OCI-LY1 (cell line): ENCODE data around the gene OPA1.

Experiments used
- H2AFZ ChIP-seq: fragments of 200-600 bp; sonication (generic), shearing (Covaris generic); 2 replicates; pipeline ENCODE4 v1.6.0; 2014; ENCODE audit warnings: antibody characterized with exemption, mild to moderate bottlenecking, low read length
- H3F3A ChIP-seq: fragments of 200-600 bp; sonication (generic), shearing (Covaris generic); 2 replicates; pipeline ENCODE4 v1.6.0; 2014; ENCODE audit warnings: mild to moderate bottlenecking, antibody characterized with exemption, low read length, moderate library complexity; ENCODE audit not compliant: insufficient read depth
- H3K27ac ChIP-seq: fragments of 200-600 bp; sonication (generic); 2 replicates; pipeline ENCODE4 v1.5.1; 2014; ENCODE audit warnings: low read length, mixed run types, mild to moderate bottlenecking, low read depth; ENCODE audit not compliant: poor library complexity, severe bottlenecking
- H3K27me3 ChIP-seq: fragments of 200-600 bp; sonication (generic); 2 replicates; pipeline ENCODE4 v1.6.0; 2014; ENCODE audit warnings: antibody characterized with exemption, mild to moderate bottlenecking, low read length, moderate library complexity; ENCODE audit not compliant: insufficient read depth
- H3K36me3 ChIP-seq: fragments of 200-600 bp; sonication (generic); 2 replicates; pipeline ENCODE4 v1.6.1; 2014; ENCODE audit warnings: mild to moderate bottlenecking, antibody characterized with exemption, low read length, moderate library complexity, mixed read lengths; ENCODE audit not compliant: insufficient read depth
- H3K4me1 ChIP-seq: fragments of 200-600 bp; sonication (generic); 2 replicates; pipeline ENCODE4 v1.5.1; 2014; ENCODE audit warnings: mild to moderate bottlenecking, low read length, moderate library complexity; ENCODE audit not compliant: insufficient read depth, severe bottlenecking
- H3K4me2 ChIP-seq: fragments of 200-600 bp; sonication (generic), shearing (Covaris generic); 2 replicates; pipeline ENCODE4 v1.6.1; 2014; ENCODE audit warnings: low read length
- H3K4me3 ChIP-seq: fragments of 200-600 bp; sonication (generic); 2 replicates; pipeline ENCODE4 v1.5.1; 2014; ENCODE audit warnings: low read length, low read depth, mild to moderate bottlenecking, mixed read lengths; ENCODE audit not compliant: poor library complexity, severe bottlenecking
- H3K79me2 ChIP-seq: fragments of 200-600 bp; shearing (Covaris generic); 2 replicates; pipeline ENCODE4 v1.6.1; 2016; ENCODE audit warnings: mixed run types, low read length, mixed read lengths; ENCODE audit not compliant: insufficient read depth
- H3K9ac ChIP-seq: fragments of 200-600 bp; sonication (generic), shearing (Covaris generic); 2 replicates; pipeline ENCODE4 v1.6.1; 2014; ENCODE audit warnings: mild to moderate bottlenecking, low read length, mixed read lengths
- H3K9me2 ChIP-seq: fragments of 200-600 bp; sonication (generic), shearing (Covaris generic); 2 replicates; pipeline ENCODE4 v1.6.1; 2014; ENCODE audit warnings: low read depth, mild to moderate bottlenecking, low read length, mixed read lengths
- H3K9me3 ChIP-seq: fragments of 200-600 bp; shearing (Covaris generic); 2 replicates; pipeline ENCODE4 v1.6.1; 2014; ENCODE audit warnings: low read length, mixed read lengths
- H4K20me1 ChIP-seq: fragments of 200-600 bp; sonication (generic), shearing (Covaris generic); 2 replicates; pipeline ENCODE4 v1.6.0; 2016; ENCODE audit warnings: mild to moderate bottlenecking, low read length; ENCODE audit not compliant: insufficient read depth
- EZH2 ChIP-seq: fragments of 200-600 bp; sonication (generic), shearing (Covaris generic); IDR thresholded peaks from 2 replicates; pipeline ENCODE4 v1.8.0; 2017; ENCODE audit warnings: borderline replicate concordance, mixed run types, mild to moderate bottlenecking, antibody characterized with exemption, low read length, moderate library complexity, mixed read lengths
- TF ChIP-seq, protein P1 (sequence below): fragments of 200-600 bp; sonication (generic), shearing (Covaris generic); IDR thresholded peaks from 2 replicates; pipeline ENCODE4 v1.5.1; 2017; ENCODE audit warnings: mild to moderate bottlenecking, antibody characterized with exemption, low read length, moderate library complexity, mixed read lengths

The OPA1 gene

DNA sequence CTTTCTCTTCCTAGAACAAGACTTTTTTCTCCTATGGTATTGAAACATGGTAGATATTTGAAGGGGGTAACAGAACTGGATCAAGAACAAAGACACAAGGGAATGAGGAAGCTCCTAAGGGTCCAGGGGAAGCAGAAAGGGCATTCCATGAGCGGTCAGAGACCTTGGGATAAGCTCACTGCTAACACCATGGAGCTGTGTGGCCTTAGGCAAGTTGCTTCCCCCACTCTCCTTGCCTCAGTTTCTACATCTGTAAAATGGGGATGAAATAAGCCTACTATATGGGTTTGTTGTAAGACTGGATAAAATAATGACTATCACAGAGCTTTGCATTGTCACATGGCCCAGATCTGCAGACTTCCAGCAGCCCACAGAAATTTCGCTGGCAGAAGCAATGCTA lies 139.8 kb downstream of the OPA1 start:
- H3K4me2 ChIP-seq = no peak overlapping the region
- no peaks in the 10 kb centered on the region for H3K9me3 ChIP-seq
- H3K79me2 ChIP-seq = no peaks in the 10 kb centered on the region
- 0 out of 2 replicates have a peak, but pooled peaks cover 7% of the 10 kb centered on the region for H3K27me3 ChIP-seq
- no peaks in the 10 kb centered on the region for H3K4me1 ChIP-seq
- H3F3A ChIP-seq = no peaks in the 10 kb centered on the region
- H3K9me2 ChIP-seq = no peaks in the 10 kb centered on the region
- no peaks in the 10 kb centered on the region for H3K36me3 ChIP-seq
- no peak for TF ChIP-seq EZH2
- TF ChIP-seq, protein P1, sequence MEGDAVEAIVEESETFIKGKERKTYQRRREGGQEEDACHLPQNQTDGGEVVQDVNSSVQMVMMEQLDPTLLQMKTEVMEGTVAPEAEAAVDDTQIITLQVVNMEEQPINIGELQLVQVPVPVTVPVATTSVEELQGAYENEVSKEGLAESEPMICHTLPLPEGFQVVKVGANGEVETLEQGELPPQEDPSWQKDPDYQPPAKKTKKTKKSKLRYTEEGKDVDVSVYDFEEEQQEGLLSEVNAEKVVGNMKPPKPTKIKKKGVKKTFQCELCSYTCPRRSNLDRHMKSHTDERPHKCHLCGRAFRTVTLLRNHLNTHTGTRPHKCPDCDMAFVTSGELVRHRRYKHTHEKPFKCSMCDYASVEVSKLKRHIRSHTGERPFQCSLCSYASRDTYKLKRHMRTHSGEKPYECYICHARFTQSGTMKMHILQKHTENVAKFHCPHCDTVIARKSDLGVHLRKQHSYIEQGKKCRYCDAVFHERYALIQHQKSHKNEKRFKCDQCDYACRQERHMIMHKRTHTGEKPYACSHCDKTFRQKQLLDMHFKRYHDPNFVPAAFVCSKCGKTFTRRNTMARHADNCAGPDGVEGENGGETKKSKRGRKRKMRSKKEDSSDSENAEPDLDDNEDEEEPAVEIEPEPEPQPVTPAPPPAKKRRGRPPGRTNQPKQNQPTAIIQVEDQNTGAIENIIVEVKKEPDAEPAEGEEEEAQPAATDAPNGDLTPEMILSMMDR = no peak
- H3K4me3 ChIP-seq = no peak overlapping the region
- no peaks in the 10 kb centered on the region for H4K20me1 ChIP-seq
- H2AFZ ChIP-seq = no peak overlapping the region
- no peak overlapping the region for H3K9ac ChIP-seq
- no peak overlapping the region for H3K27ac ChIP-seq

DNA sequence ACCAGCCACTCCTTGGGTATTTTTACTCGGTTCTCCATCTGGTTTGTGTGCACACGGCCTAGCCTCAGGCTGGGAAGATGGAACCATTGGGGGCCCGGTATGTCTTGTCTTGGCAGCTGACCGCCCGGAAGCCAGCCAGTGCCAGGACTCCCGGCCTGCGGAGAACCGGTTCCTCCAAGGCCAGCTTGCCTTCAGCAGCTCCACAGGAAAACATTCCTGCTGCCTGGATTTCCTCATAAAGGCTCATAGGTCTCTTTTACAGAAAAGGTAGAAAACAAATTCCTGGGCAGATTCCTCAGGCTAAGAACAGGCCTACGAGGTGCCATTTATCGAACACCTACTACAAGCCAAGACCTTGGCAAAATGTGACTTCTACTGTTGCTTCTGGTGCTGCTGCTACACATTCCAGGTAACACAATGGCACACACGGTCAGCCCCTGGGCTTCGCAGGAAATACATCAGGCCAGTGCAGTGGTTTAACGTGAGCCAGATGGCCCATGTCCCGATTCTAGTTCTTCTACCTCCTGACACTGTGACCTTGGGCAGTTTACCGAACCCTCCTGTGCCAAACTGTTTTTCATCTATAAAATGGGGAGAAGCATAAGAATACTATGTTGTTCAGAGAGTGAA lies 141.8 kb downstream of the OPA1 start:
- Histone ChIP-seq H3K27ac (no peak overlapping the region), H3F3A (no peaks in the 10 kb centered on the region), H3K4me1 (no peaks in the 10 kb centered on the region), H3K9me3 (no peaks in the 10 kb centered on the region), H3K9me2 (no peaks in the 10 kb centered on the region), H3K4me3 (no peak overlapping the region), H2AFZ (no peak overlapping the region), H3K27me3 (0 out of 2 replicates have a peak, but pooled peaks cover 7% of the 10 kb centered on the region), H3K4me2 (no peak overlapping the region), H3K79me2 (no peaks in the 10 kb centered on the region), H3K36me3 (no peaks in the 10 kb centered on the region), H3K9ac (no peak overlapping the region), H4K20me1 (no peaks in the 10 kb centered on the region)
- TF ChIP-seq, protein P1 = no peak
- TF ChIP-seq EZH2 = no peak

DNA sequence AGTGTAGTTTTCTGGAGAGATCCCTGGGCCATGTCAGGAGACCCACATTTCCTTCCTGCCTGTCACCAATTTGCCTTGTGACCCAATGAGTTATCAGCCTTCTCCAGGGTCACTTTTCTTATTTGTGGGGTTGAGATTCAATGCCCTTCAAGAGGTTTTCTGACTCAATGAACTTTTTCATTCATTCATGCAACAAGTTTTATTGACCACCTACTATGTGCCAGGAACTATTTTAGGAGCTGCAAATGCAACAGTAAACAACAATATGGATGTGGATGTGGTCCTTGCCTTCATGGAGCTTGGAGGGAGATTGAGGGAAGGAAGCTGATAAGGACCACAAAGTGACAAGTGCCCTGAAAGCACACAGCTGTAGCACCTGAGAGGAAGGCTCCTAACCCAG lies 142.8 kb downstream of the OPA1 start:
- Histone ChIP-seq H3K9me3 (no peaks in the 10 kb centered on the region), H2AFZ (no peak overlapping the region), H3K9ac (no peak overlapping the region), H3K9me2 (no peaks in the 10 kb centered on the region), H3K4me2 (no peak overlapping the region), H4K20me1 (no peaks in the 10 kb centered on the region), H3K27me3 (0 out of 2 replicates have a peak, but pooled peaks cover 2% of the 10 kb centered on the region), H3F3A (no peaks in the 10 kb centered on the region), H3K79me2 (no peaks in the 10 kb centered on the region), H3K36me3 (no peaks in the 10 kb centered on the region), H3K27ac (no peak overlapping the region), H3K4me1 (no peaks in the 10 kb centered on the region), H3K4me3 (no peak overlapping the region)
- no peak for TF ChIP-seq EZH2

DNA sequence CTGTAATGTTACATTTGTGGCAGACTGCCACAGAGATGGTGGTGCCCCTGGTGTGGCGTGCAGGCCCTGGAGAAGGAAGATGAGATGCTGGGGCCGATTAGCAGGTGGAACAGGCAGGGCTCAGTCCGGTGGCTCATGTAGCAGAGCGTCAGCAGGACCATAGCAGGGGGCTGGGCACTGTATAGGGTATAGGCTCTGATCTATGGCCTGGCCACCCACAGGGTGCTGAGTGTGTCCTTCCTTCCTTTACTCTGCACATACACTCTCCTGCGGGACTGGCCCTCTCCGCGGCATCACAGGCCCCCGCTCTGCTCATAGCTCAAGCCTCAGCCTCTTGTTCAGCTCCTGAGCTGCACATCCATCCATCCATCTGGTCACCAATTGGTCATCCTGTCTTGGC lies 143.6 kb downstream of the OPA1 start:
- H3K4me3 ChIP-seq = no peak overlapping the region
- H3K4me1 ChIP-seq = no peaks in the 10 kb centered on the region
- no peak overlapping the region for H2AFZ ChIP-seq
- H3K9me2 ChIP-seq = no peaks in the 10 kb centered on the region
- H3K4me2 ChIP-seq = no peak overlapping the region
- no peaks in the 10 kb centered on the region for H3F3A ChIP-seq
- H3K9ac ChIP-seq = no peak overlapping the region
- TF ChIP-seq EZH2 = no peak
- TF ChIP-seq, protein P1 = no peak
- H4K20me1 ChIP-seq = no peaks in the 10 kb centered on the region
- no peaks in the 10 kb centered on the region for H3K79me2 ChIP-seq
- H3K27ac ChIP-seq = no peak overlapping the region
- no peaks in the 10 kb centered on the region for H3K9me3 ChIP-seq
- H3K27me3 ChIP-seq = no peaks in the 10 kb centered on the region
- no peaks in the 10 kb centered on the region for H3K36me3 ChIP-seq
